Transverse colon (tissue), 4 donors: Measurements from ENCODE around the gene ADCY2.

Experiments
- EP300 ChIP-seq: sonication (generic); formaldehyde crosslinking; IDR thresholded peaks from one replicate; pipeline ENCODE4 v1.6.1; 2017; ENCODE audit warnings: antibody characterized with exemption, low read depth
- POLR2A ChIP-seq: fragments of 450-650 bp; IDR thresholded peaks from one replicate; pipeline ENCODE4 v1.6.1; 2016; ENCODE audit warnings: antibody characterized with exemption, mild to moderate bottlenecking, moderate library complexity
- POLR2AphosphoS5 ChIP-seq, 3 donors: sonication (generic); formaldehyde crosslinking; IDR thresholded peaks; one replicate each; pipeline ENCODE4 v1.6.1; 2016; ENCODE audit warnings: antibody characterized with exemption in 3 of 3
- TF ChIP-seq, protein P1 (sequence below), 5 experiments: fragments of 200-600 bp in 3 of 5; fragments of 450-650 bp in 2 of 5; sonication (generic) in 3 of 5; IDR thresholded peaks; 1 replicate in 2 of 5; 2 replicates in 3 of 5; pipeline ENCODE4 v1.5.1; 2016 to 2017; ENCODE audit warnings: antibody characterized with exemption in 5 of 5, inconsistent platforms in 3 of 5, mild to moderate bottlenecking in 2 of 5, moderate library complexity in 1 of 5

DNA sequence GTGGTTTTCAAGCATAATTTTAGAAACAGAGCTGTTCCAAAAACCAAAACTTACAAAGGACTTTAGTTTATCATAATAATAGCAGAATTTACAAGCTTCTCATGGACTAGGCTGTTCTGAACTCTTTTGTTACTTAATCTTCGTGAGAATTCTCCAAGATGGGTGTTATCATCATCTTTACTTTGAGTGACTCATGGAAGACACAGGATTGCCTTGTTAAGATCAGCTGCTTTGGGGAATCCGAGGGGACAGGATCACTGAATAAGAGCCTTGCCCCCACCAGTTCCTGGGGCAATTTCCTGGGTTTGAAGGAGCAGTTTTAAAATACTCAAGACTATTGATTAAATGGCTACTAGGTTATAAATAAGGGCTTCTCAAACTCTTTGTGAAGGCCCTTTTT lies 374.5 kb downstream of the ADCY2 start:
- TF ChIP-seq POLR2A (no peak), EP300 (no peak), POLR2AphosphoS5 (IDR thresholded peaks at IDR 0.05) (no peak)
- TF ChIP-seq, protein P1, sequence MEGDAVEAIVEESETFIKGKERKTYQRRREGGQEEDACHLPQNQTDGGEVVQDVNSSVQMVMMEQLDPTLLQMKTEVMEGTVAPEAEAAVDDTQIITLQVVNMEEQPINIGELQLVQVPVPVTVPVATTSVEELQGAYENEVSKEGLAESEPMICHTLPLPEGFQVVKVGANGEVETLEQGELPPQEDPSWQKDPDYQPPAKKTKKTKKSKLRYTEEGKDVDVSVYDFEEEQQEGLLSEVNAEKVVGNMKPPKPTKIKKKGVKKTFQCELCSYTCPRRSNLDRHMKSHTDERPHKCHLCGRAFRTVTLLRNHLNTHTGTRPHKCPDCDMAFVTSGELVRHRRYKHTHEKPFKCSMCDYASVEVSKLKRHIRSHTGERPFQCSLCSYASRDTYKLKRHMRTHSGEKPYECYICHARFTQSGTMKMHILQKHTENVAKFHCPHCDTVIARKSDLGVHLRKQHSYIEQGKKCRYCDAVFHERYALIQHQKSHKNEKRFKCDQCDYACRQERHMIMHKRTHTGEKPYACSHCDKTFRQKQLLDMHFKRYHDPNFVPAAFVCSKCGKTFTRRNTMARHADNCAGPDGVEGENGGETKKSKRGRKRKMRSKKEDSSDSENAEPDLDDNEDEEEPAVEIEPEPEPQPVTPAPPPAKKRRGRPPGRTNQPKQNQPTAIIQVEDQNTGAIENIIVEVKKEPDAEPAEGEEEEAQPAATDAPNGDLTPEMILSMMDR (IDR thresholded peaks at IDR 0.05): no peak
